K562 (cell line): ENCODE data around the gene MTMR4. TPM values are rescaled to one million over a fixed set of nuclear protein-coding genes. Genes with fewer than 3 reads are reported as not detected.
A peak's percentile ranks its signal among the peaks of the same experiment; 100 is the strongest.

Experiments
- CCNT2 ChIP-seq: IDR thresholded peaks from 2 replicates; pipeline ENCODE4 v1.6.1; 2011; ENCODE audit warnings: borderline replicate concordance, low read depth, mild to moderate bottlenecking, moderate library complexity, mixed read lengths, low read length; ENCODE audit not compliant: insufficient read length; ENCODE audit errors: extremely low read depth
- HMGN3 ChIP-seq: IDR thresholded peaks from 2 replicates; pipeline ENCODE4 v1.6.1; 2011; ENCODE audit warnings: borderline replicate concordance, low read depth, mild to moderate bottlenecking, mixed read lengths, low read length; ENCODE audit not compliant: insufficient read length; ENCODE audit errors: extremely low read depth
- JUNB ChIP-seq: fragments of 450-650 bp; formaldehyde crosslinking; conservative IDR thresholded peaks from 2 replicates; pipeline ENCODE4 v1.4.0; 2020; ENCODE audit warnings: mild to moderate bottlenecking
- KDM1A ChIP-seq, 2 experiments: fragments of 450-650 bp; IDR thresholded peaks; 2 replicates each; pipeline ENCODE4 v1.6.1; 2016; ENCODE audit warnings: mild to moderate bottlenecking in 2 of 2
- POLR2G ChIP-seq: fragments of 200-400 bp; formaldehyde crosslinking; IDR thresholded peaks from 2 replicates; pipeline ENCODE4 v1.6.1; 2017; ENCODE audit warnings: low read depth, mild to moderate bottlenecking, antibody characterized with exemption, low read length, moderate library complexity
- RBBP5 ChIP-seq: fragments of 200-600 bp; sonication (generic); IDR thresholded peaks from 2 replicates; pipeline ENCODE4 v1.6.1; 2012; ENCODE audit warnings: borderline replicate concordance, mild to moderate bottlenecking, low read length, control low read depth, inconsistent platforms; ENCODE audit not compliant: insufficient read depth, poor library complexity, severe bottlenecking
- ZFP36 ChIP-seq: fragments of 150-350 bp; IDR thresholded peaks from 2 replicates; pipeline ENCODE4 v1.6.1; 2018; ENCODE audit warnings: low read length, low read depth; ENCODE audit not compliant: partially characterized antibody
- ZFX ChIP-seq: sonication (generic); formaldehyde crosslinking; IDR thresholded peaks from 2 replicates; pipeline ENCODE4 v1.8.0; 2022; ENCODE audit warnings: mild to moderate bottlenecking, missing genetic modification reagents, moderate library complexity
- polyA plus RNA-seq, 8 experiments: library from polyadenylated mRNA; depleted of rRNA in 4 of 8; stranded (reverse) in 5 of 8; unstranded in 3 of 8; fragments of >200 nt; fragmentation: Nextera tagmentation in 2 of 8; fragmentation: Illumina TruSeq in 1 of 8; extraction: Ambion mirVana in 2 of 8; extraction: Trizol in 1 of 8; gene quantifications; 2 replicates each; pipeline versions ENCODE4 v1.2.1 to v1.2.3, GENCODE V29; 2011 to 2014; ENCODE audit warnings: inconsistent platforms in 1 of 8, missing spikeins in 1 of 8
- total RNA-seq, 7 experiments: library from RNA; depleted of rRNA in 6 of 7; stranded (reverse); fragments of >200 nt in 6 of 7; fragmentation: Illumina TruSeq in 2 of 7; extraction: Trizol in 2 of 7; gene quantifications; 2 replicates each; pipeline versions ENCODE4 v1.2.1 to v1.2.3, GENCODE V29; 2011 to 2021; ENCODE audit warnings: low replicate concordance in 1 of 7
- TF ChIP-seq, protein P1 (sequence below): sonication (generic); formaldehyde crosslinking; IDR thresholded peaks from 2 replicates; pipeline ENCODE4 v1.8.1; 2023; ENCODE audit warnings: mild to moderate bottlenecking, missing genetic modification reagents
- TF ChIP-seq, protein P2 (sequence below), 2 experiments: fragments of 450-650 bp; formaldehyde crosslinking in 1 of 2; IDR thresholded peaks; 2 replicates each; pipeline versions ENCODE4 v1.4.0 to v1.6.1; 2014 to 2020; ENCODE audit warnings: mild to moderate bottlenecking in 2 of 2, borderline replicate concordance in 1 of 2, low read depth in 1 of 2
- TF ChIP-seq, protein P3 (sequence below): fragments of 250-450 bp; sonication (Bioruptor Pico); IDR thresholded peaks from 2 replicates; pipeline ENCODE4 v1.9.0; 2021; ENCODE audit warnings: mild to moderate bottlenecking, inconsistent platforms
- TF ChIP-seq, protein P4 (sequence below), 2 experiments: fragments of 450-650 bp in 1 of 2; sonication (generic) in 1 of 2; formaldehyde crosslinking in 1 of 2; IDR thresholded peaks in 1 of 2; conservative IDR thresholded peaks in 1 of 2; 2 replicates each; pipeline versions ENCODE4 v1.6.1 to v1.8.1; 2016 to 2023; ENCODE audit warnings: mild to moderate bottlenecking in 2 of 2, moderate library complexity in 2 of 2, inconsistent platforms in 1 of 2, missing genetic modification reagents in 1 of 2

Gene MTMR4
- total and polyA plus RNA-seq, 9 of the 15 experiments (the other 6 are each of a cell fraction or from before 2014, with no cell fraction given), result 8.8 to 45.7 (median 28.7) TPM

DNA sequence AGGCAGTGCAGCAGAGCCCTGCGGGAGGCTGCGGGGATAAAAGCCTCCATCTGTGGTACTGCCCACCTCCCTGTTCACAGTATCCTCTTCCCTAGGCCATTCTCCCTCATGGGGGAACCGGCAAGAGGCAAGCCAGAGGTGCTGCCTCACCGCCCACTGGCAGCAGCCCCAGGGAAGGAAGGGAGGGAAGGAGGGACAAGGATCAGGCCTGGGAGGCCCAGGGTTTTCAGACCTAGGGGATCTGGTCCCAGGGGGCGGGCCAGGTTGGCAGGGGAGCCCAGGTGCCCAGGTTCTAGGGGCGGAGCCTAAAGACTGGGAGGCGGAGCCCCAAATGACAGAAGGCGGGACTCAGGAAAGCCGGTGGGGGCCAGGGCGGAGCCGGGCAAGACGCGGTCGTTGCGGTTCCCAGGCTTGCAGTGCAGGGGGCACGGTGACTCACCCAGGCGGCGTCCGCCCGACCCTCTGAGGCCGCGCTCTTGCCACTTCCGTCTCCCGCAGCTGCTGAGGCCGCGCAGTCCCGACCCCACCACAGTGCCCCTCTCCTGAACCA is 3.0 kb upstream of the MTMR4 start (continued):
- TF ChIP-seq, protein P1, sequence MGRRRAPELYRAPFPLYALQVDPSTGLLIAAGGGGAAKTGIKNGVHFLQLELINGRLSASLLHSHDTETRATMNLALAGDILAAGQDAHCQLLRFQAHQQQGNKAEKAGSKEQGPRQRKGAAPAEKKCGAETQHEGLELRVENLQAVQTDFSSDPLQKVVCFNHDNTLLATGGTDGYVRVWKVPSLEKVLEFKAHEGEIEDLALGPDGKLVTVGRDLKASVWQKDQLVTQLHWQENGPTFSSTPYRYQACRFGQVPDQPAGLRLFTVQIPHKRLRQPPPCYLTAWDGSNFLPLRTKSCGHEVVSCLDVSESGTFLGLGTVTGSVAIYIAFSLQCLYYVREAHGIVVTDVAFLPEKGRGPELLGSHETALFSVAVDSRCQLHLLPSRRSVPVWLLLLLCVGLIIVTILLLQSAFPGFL (CRISPR knock-in tag), result no peak
- TF ChIP-seq, protein P2, sequence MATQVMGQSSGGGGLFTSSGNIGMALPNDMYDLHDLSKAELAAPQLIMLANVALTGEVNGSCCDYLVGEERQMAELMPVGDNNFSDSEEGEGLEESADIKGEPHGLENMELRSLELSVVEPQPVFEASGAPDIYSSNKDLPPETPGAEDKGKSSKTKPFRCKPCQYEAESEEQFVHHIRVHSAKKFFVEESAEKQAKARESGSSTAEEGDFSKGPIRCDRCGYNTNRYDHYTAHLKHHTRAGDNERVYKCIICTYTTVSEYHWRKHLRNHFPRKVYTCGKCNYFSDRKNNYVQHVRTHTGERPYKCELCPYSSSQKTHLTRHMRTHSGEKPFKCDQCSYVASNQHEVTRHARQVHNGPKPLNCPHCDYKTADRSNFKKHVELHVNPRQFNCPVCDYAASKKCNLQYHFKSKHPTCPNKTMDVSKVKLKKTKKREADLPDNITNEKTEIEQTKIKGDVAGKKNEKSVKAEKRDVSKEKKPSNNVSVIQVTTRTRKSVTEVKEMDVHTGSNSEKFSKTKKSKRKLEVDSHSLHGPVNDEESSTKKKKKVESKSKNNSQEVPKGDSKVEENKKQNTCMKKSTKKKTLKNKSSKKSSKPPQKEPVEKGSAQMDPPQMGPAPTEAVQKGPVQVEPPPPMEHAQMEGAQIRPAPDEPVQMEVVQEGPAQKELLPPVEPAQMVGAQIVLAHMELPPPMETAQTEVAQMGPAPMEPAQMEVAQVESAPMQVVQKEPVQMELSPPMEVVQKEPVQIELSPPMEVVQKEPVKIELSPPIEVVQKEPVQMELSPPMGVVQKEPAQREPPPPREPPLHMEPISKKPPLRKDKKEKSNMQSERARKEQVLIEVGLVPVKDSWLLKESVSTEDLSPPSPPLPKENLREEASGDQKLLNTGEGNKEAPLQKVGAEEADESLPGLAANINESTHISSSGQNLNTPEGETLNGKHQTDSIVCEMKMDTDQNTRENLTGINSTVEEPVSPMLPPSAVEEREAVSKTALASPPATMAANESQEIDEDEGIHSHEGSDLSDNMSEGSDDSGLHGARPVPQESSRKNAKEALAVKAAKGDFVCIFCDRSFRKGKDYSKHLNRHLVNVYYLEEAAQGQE (IDR thresholded peaks at IDR 0.05; ENCODE audit: borderline replicate concordance), result no peak
- TF ChIP-seq, protein P2 (CRISPR knock-in tag; IDR thresholded peaks at IDR 0.05; ENCODE audit: low read depth), result peak; percentile 78
- TF ChIP-seq, protein P3, sequence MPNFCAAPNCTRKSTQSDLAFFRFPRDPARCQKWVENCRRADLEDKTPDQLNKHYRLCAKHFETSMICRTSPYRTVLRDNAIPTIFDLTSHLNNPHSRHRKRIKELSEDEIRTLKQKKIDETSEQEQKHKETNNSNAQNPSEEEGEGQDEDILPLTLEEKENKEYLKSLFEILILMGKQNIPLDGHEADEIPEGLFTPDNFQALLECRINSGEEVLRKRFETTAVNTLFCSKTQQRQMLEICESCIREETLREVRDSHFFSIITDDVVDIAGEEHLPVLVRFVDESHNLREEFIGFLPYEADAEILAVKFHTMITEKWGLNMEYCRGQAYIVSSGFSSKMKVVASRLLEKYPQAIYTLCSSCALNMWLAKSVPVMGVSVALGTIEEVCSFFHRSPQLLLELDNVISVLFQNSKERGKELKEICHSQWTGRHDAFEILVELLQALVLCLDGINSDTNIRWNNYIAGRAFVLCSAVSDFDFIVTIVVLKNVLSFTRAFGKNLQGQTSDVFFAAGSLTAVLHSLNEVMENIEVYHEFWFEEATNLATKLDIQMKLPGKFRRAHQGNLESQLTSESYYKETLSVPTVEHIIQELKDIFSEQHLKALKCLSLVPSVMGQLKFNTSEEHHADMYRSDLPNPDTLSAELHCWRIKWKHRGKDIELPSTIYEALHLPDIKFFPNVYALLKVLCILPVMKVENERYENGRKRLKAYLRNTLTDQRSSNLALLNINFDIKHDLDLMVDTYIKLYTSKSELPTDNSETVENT (CRISPR knock-in tag), result 0 out of 2 replicates have a peak, but pooled peaks have one; percentile 28
- TF ChIP-seq, protein P4, sequence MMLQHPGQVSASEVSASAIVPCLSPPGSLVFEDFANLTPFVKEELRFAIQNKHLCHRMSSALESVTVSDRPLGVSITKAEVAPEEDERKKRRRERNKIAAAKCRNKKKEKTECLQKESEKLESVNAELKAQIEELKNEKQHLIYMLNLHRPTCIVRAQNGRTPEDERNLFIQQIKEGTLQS (IDR thresholded peaks at IDR 0.05), result peak; percentile 76
- TF ChIP-seq, protein P4 (CRISPR knock-in tag; conservative IDR thresholded peaks at IDR 0.05), result no peak
- peak; percentile 7; the same call in 1 of the 2 replicates for TF ChIP-seq ZFX (CRISPR knock-in tag)
- 0 out of 2 replicates have a peak, but pooled peaks have one; percentile 57 for TF ChIP-seq JUNB
- TF ChIP-seq RBBP5, result peak; percentile 10
- peak; percentile 30 for TF ChIP-seq CCNT2
- TF ChIP-seq POLR2G, result peak; percentile 86
- peak; percentile 45 for TF ChIP-seq HMGN3
- TF ChIP-seq ZFP36, result peak; percentile 55
- no peak for TF ChIP-seq KDM1A (IDR thresholded peaks at IDR 0.05)
